GM19468 (cell line): ENCODE results near the gene SNAP47.

ENCODE experiments used
- ATAC-seq: cut with Tn5 transposase; IDR thresholded peaks from one replicate; pipeline ENCODE4 v1.9.1; 2021; ENCODE audit warnings: mild to moderate bottlenecking, moderate library complexity, moderate number of reproducible peaks; ENCODE audit not compliant: unreplicated experiment; ENCODE audit errors: extremely low read depth

Gene SNAP47

DNA sequence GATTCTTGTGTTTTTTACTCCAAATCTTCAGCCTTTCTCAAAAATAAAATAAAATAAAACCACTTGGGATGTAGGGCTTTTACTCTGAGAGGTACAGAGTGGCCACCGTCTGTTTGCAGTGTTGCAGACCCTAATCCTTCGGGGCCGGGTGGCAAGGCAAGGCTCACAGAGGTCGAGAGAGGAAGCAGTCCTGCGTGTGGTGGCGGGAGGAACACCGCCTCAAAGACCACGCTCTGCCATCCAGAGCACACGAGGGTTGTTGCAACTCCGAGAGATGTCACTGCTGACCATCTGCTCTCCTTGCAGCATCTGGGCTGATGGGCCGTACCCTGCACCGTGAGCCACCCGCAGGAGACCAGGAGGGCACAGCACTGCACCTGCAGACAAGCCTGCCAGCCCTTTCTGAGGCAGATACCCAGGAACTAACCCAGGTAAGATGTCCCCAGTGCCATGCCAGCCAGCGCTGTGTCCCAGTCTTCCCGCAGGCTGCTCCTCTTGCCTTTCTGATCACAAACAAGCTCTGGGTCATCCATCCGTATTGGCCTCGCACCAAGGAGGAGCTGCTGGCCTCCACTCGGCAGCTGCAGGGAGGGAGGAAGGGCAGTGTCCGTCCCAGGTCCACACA is 31.5 kb downstream of the SNAP47 start:
- ATAC-seq: no peak

- ATAC-seq: no peak
Measured at GRCh38 chr1:227767401-227768124, 32.3 kb downstream of the SNAP47 start.

DNA sequence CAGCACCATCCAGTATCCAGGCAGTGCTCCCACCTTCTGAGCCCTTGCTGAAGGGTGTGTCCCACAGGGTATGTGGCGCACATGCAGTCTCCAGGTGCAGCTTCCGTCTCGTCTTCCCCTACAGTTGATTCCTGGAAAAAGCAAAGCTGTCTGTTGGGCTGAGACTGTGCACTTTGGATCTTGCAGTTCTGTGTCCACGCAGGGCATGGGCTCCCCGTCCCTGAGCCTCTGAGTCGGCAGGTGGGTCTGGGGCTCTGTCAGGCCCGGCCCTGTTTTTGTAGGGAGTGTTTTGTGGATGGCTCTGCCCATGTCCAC is 32.8 kb downstream of the SNAP47 start:
- ATAC-seq: no peak

DNA sequence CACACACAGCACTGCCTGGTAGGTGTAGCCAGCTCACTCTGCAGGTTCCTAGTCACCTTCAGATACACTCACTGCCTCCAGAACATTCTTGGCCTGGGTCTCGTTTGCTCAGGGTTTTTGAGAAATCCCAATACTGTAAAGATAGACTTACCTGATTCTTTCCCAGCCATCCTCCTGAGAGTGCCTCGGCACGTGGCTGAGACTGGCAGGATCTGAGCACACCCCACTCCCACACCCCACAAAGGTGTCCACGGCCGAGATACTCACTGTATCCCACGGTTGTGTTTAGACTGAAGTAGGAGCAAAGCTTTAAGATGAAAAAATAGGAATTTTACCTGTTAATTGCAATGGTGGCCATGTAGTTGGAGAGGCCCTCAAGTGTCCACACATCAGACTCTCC is 33.4 kb downstream of the SNAP47 start:
- ATAC-seq: no peak

DNA sequence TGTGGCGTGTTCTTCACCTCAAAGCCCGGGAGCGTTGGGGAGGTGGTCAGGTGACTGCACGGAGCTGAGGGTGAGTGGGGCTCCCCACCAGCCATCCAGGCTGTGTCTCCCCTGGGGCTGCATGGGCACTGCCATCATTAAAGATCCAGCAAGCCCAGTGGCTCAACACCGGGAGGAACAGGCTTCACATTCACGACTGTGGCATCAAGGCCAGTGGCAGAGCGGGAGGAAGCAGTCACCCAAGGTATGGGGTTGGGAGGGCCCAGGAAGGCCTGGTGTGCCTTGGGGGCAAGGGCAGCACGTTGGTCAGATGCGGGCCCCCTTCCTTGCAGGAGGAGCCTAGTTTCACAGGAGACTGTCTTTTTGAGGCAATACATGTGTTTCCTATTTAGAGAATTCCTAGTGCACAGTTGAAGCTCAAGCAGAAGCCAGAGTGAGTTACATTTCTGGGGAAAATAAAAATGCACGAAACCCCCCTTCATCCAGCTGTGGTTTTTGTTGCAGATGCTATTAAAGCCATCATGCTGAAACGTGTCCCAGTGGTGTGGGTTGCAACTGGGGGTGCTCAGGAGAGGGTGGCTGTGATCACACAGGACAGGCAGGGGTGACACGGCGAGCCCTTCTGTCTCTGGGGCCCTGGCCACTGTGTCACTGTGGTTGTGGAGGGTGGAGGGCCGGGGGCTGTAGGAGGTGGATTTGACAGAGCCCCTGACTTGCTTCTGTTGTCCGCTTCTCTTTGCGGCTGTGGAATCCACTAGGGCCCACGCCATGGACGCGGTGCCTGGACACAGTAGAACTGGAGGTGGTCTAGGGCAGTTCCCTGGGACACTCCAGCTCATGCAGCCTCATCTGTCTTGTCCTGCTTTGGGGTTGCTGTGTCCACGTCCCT is 34.1 kb downstream of the SNAP47 start:
- ATAC-seq: no peak

- ATAC-seq: no peak
Measured at GRCh38 chr1:227769936-227770494, 34.8 kb downstream of the SNAP47 start.

GRCh38 chr1:227770812-227771211 is 35.6 kb downstream of the SNAP47 start:
- no peak for ATAC-seq

GRCh38 chr1:227771326-227771725 is 36.1 kb downstream of the SNAP47 start:
- no peak for ATAC-seq

DNA sequence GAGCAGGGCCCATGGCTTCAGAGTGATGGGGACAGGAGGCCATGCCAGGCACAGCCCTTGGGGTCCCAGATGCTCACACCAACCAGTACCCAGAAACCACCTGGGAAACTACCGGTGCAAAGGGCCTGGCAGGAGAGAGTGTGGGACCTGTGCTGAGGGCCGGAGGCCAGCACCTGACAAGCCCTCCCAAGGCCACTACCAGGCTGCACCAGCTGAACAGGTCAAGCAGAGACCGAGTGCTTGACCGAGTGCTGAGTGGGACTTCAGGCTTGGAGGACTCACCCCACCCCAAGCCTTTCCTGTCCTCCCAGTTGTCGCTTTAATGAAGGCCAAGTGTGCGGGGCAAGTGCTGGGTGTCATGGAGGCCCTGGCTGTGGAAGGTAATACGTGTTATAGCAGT is 36.5 kb downstream of the SNAP47 start:
- no peak for ATAC-seq

GRCh38 chr1:227773558-227773957 is 38.3 kb downstream of the SNAP47 start:
- no peak for ATAC-seq

DNA sequence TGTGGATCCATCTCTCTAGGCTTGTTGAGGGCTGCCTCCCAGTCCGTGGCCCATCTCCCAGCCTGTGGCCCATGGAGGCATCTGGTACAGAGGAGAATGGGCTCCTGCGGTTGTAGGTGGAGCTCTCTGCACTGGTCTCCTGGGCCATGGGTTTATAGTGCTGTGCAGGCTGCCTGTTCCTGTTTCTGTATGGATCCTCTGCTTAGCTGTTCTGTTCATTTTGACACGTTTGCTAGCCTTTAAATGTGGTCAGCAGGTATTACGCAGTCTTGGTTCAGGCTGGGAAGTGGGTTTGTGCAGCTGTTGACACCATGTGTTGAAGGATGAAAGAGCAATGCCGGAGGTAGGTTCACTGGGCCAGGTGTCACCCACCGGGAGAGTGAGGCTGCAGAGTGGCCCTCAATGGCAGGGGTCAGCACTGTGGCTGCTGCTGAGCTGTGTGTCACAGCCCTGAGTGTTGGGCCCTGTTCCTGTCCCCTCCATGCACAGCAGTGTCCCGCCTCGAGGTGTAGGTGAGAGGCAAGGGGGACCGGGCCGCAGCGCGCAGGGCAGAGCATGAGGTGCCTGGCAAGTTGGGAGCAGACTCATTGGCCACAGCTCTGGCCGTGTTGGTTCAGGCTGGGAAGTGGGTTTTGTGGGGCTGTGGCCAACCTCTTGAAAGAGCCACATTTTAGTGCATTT is 39.0 kb downstream of the SNAP47 start:
- ATAC-seq: no peak

DNA sequence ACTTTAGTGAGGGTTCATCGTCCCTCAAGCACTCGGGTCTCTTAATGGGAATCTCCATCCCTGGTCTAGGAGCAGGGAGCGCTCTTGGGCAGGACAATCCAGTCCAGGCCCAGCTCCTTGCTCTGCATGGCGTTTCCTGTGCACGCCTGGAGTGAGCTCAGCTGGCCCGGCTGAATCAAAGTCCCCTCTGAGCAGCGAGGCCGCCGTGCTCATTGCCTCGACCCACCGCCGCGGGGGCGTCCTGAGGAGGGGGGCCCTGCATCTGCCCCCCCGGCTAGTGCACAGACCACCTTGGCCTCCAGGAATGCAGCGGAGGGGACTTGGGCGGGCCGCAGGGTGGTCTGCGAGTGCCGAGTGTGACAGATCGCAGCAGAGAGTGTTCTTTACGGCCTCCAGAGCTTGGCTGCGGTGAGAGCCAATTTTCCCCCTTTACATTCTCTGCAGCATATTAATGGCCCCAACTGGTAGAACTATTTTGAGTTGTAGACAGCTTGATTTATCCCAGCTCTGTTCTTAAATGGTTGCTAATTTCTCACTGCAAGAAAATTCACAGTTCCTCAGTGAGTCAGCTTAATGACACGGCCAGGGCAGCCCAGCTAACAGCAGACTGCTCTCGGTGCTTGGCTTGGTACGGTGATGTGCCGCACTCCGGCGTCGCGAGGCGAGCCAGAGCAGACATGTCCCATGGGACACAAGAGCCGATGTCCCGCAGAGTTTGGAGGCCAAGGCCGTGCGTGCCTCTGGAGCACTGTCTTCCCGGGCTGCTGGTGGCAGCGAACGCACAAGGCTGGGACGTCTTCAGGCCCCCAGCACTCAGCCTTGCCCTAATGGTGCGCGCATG is 39.8 kb downstream of the SNAP47 start:
- ATAC-seq: no peak

- ATAC-seq: no peak
Measured at GRCh38 chr1:227775841-227776240, 40.6 kb downstream of the SNAP47 start.

DNA sequence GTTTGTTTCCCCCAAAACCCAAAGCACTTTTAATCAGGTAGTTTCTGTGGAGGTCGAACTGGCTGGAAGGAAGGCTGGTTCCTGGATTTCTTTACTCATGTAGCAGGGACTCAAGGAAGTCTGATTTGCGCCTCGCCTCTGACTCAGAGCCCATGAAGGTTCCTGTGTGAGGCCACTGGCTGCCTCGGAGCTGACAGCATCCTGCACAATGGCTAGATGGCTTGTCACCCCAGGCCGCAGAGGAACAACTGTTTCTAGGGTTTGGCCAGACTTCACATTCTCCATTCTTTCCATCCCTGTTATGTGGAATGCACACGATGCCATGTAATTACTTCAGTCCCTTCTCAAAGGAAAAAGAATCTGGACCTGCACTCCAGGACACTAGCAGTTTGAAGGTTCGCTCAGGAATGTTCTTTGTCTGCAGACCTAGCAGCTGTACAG is 41.1 kb downstream of the SNAP47 start:
- no peak for ATAC-seq

- no peak for ATAC-seq
Measured at GRCh38 chr1:227777156-227777555, 41.9 kb downstream of the SNAP47 start.

DNA sequence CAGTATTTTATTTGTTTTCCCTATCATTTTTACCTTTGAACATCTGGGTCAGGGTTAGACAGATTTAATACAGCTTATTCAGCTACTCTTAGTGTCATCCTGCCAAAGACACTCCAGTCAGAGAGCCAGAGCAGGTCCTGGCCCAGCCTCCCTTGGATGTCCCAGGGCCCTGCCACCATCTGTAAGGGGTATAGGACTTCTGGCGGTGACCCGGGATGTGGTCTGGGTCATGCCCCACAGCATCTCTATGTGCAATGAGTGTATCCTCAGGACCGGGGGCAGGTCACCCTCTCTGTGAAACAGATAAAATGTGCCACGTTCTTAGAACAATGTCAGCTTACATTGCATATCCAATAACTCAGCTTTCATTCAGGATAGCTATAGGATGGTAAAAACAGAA is 42.4 kb downstream of the SNAP47 start:
- ATAC-seq: no peak

- no peak for ATAC-seq
Measured at GRCh38 chr1:227778401-227778947, 43.2 kb downstream of the SNAP47 start.

GRCh38 chr1:227779021-227779441 is 43.8 kb downstream of the SNAP47 start:
- ATAC-seq: no peak

DNA sequence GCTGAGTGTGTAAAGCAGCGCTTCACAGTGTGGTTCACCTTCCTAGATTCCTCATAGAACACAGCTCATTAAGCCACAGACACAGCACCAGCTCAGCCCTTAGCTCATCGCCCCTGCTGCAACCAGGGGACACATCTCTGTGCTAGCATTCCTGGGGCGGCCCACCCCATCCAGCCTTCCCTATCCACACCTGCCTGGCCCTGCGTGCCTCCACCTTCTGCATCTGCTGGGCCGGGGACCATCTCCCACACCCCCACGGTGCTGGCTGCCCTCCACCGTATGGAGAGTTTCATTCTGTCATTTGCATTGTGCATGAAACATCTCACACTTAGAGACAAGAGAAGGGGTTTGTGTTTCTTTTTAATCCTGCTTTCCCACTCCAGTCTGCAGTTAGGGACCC is 44.5 kb downstream of the SNAP47 start:
- ATAC-seq: no peak
